Hematopoietic multipotent progenitor cell treated with erythropoietin and hydrocortisone succinate and interleukin-3 and kit ligand, for 17 days (in vitro differentiated cells): ENCODE results near the gene SKAP1.
"Not testable (repeated sequence)": the region's sequence is repeated elsewhere in the genome, so short reads cannot be mapped to it uniquely, and the experiment has no call there.

Source experiments
- DNase-seq: peaks from one replicate; pipeline ENCODE4 v3.0.0-alpha.2; 2015; ENCODE audit warnings: low spot score

SKAP1 gene

DNA sequence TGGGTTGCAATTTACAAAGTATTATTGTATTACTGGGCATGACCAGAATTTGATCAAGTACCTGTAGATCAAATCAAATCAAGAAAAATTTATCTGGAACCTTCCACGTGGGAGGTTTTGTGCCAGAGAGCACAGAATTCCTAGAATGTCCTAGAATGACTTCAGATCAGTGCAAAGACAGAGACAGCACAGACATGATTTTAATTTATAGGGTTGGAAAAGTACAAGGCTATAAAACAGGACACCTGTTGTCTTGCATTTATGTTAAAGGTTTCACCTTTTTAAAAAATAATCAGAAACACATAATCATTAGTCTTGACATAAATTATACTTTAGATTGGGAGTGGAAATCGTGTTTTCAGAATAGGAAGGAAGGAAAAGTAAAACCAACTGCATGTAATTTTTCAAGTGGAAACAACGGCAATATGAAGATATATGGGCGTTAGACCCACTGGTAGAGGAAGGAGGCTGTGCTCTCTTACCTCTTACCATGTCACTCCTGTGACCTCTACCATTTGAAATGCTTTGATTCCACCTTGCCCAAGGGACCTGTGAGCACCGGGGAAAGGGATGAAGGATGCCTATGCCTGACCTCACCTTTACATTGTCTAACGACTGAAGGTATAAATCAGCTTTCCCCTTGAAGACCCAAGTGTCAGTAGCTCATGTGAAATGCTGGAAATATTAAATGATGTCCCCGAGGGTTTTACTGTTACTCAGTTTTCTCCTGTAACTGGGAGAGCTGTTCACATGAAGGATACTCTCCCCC, 222.1 kb downstream of the SKAP1 start:
- DNase-seq, result no peak

DNA sequence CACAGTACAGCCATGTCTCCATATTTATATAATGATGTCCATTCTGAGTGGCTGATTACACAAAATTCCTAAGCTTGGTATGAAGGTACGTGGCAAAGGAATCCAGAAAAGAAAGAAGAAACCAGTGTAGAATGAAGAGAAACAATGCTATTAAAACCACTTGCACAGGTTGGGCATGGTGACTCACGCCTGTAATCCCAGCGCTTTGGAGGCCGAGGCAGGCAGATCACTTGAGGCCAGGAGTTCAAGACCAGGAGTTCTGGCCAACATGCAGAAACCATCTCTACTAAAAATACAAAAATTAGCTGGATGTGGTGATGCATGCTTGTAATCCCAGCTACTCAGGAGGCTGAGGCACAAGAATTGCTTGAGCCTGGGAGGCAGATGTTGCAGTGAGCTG, 223.0 kb downstream of the SKAP1 start:
- not testable (repeated sequence) for DNase-seq

GRCh38 chr17:48202959-48203358, 227.1 kb downstream of the SKAP1 start:
- DNase-seq, result no peak

DNA sequence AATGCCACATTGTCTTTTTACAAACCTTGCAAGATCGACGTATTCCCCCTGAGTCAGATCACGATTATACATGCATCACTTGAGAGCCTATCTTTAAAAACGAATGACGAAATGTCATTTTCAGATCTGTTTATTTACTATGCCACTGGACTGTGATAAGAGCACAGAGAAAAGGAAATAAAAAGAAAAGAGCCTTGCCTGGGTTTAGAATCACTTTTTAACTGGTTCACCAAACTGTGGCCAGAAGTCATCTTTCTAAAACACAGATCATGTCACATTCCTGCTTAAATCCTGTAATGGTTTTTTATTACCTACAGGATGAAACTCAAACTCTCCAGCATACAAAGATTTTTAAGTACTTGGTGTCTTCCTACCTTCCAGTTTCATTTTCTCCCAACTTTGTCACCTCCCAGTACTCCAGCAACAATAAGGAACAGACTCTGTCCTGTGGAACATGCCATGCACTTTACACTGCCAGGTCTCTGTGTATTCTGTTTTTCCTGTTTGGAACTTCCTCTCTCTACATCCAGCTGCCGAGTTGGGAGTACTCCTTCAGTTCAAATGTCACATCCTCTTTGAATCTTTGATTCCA, 231.0 kb downstream of the SKAP1 start:
- no peak for DNase-seq

DNA sequence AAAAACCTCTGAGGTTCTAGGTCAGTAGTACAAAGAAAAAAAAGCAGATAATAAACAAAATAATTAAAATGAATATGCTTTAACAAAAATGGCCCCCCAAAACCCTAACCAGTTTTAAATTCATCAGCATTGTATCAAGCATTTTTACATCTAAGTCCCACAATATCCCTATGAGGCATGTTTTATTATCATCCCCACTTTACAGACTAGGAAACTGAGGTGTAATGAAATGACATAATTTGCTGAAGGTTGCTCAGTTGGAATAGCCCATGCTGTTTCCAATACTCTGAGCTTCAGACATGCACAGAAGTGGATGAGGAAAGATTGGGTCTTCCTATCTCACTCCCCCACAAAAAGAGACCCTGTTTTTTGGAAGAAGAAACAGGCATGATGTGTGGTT, 234.1 kb downstream of the SKAP1 start:
- DNase-seq, result no peak

- DNase-seq, result no peak
These were observed 235.9 kb downstream of the SKAP1 start for GRCh38 chr17:48194097-48194550.

- DNase-seq, result no peak
These were observed 237.7 kb downstream of the SKAP1 start for GRCh38 chr17:48192321-48192731.

DNA sequence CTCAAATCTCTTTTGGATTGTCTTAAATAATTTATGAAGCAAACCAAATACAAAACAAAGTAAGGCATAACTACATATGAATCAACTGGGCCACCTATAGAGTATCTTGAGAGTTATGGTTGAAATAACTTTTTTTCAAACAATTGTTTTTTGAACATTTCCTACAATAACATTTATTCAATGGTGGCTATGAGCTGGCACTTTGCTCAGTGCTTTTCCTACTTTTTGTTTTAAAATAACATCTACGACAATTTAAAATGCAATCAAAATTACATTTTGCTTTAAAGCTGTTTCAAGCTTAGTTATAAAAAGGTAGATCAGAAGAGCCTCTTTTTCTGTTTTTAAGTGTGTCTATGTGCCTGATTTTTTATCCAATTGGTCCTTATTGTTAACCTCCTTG, 238.7 kb downstream of the SKAP1 start:
- no peak for DNase-seq

GRCh38 chr17:48190871-48191270, 239.1 kb downstream of the SKAP1 start:
- no peak for DNase-seq

DNA sequence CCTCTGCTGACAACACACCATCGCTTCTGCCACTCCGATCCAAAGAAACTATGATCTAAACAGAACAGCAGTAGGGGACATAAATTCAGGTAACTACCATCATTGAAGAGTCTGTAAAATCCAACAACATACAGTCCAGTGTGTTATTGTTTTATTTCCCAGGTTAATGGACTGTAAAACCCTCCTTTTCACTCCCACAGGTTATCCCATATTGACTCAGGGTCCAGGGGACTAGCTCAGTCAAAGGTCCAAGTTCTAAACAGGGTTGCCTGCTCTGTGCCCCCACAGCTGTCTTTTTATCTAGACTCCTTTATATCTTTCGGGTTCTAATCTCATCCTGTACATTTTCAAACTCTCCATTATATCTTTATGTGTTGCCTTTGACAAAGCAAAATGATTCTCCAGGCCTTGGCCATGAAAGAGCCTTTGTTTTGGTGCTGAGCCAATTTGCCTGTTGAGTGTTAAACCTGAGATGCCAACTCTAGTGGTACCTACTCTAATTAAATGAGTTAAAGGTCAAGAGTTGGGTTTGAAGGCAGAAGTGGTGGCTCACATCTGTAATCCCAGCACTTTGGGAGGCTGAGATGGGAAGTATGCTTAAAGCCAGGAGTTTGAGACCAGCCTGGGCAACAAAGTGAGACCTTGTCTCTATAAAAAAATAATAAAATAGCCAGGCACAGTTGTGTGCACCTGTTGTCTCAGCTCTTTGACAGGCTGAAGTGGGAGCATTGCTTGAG, 242.0 kb downstream of the SKAP1 start:
- DNase-seq, result no peak

GRCh38 chr17:48186317-48186716, 243.7 kb downstream of the SKAP1 start:
- DNase-seq, result not testable (repeated sequence)

- DNase-seq, result no peak
These were observed 245.3 kb downstream of the SKAP1 start for GRCh38 chr17:48184721-48185120.

DNA sequence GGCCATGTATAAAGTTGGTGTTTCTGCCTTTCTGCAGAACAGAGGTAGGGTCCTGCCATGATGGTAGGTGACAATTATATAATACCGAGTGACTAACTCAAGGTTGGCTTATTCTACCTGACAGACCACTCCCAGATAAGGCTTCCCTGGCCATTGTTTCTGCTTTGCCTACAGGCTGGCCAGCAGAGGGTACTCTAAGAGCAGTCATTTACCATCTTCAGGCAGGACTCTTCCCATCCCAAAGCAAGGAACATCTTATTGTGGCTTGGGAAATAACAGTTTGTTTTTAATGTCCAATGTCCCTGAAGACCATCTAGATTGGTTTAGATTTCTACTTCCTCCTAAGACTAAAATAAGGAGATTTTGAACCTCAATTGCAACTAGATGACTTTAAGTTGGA, 248.4 kb downstream of the SKAP1 start:
- DNase-seq, result no peak

GRCh38 chr17:48180842-48181629, 249.0 kb downstream of the SKAP1 start:
- DNase-seq, result no peak

DNA sequence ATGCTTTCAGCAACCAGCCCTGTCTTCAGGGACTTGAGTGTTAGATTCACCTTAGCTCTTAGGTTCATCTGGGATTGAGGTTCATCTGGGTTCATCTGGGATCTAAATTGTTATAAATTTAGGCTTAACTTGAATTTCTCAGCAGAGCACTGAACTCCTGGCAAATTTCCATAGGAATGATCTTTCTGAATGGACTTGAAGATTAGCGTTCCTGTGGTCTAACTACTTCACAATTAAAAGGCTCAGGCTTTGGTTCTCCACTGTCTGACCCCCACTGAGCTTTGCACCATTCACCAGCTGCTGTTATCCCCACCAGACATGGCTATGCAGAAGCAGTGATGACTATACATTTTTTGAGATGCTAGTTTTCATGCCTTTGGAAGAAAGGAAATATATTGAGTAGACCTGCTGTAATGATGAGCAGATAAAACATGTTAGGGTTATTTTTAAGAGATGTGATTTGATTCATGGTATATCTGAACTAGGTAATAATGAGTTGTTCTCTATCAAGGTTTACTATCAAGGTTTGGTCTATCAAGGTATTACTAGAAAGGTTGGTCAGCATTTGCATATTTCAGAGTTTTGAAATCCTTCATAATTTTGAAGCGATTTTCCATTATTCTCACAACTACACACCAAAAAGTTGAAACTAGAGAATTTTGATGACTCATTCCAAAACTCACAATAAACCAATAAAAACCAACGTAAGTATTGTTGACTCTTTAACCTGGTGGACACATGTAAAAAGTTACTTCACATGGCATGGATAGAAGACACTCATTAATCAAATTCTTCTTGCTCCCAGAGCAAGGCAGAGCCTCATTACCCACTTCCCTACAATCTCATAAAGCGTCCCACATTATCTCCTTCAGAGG, 250.7 kb downstream of the SKAP1 start:
- no peak for DNase-seq

DNA sequence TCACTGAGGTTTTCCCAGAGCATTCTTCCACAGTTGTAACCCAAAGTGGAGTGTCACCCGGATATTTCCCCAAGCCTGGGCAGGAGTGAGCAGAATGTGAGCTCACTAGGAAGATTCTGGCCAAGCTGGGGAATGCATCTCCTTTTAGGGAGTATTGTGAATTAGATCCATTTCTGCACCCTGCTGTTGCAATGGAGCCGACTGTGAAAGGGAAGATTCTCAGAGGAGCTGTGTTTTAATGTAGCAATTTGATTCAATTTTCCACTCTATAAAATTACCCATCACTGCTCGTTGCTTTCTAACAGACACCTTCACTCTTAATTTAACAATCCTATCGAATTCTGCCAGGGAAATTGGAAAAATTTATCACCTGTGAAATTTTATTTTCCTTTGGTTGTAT, 251.7 kb downstream of the SKAP1 start:
- DNase-seq, result no peak

- no peak for DNase-seq
These were observed 252.2 kb downstream of the SKAP1 start for GRCh38 chr17:48177816-48178215.

DNA sequence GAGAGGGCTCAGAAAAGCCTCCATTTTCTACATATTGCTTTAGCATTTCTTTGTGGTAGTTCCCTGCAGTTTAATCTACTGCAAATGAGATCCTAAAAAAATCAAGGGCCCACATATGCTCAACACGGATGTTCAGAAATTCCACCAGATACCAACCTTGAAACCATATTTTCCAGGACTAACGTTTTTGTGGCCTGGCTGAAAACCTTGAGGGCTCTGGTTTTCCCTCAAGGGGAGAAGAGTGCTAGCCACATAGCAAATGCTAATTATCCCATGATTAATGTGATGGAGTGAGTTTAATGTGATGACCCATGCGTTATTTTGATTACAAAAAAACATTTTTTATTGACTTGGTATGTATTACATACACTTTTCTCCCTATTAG, 253.6 kb downstream of the SKAP1 start:
- no peak for DNase-seq

DNA sequence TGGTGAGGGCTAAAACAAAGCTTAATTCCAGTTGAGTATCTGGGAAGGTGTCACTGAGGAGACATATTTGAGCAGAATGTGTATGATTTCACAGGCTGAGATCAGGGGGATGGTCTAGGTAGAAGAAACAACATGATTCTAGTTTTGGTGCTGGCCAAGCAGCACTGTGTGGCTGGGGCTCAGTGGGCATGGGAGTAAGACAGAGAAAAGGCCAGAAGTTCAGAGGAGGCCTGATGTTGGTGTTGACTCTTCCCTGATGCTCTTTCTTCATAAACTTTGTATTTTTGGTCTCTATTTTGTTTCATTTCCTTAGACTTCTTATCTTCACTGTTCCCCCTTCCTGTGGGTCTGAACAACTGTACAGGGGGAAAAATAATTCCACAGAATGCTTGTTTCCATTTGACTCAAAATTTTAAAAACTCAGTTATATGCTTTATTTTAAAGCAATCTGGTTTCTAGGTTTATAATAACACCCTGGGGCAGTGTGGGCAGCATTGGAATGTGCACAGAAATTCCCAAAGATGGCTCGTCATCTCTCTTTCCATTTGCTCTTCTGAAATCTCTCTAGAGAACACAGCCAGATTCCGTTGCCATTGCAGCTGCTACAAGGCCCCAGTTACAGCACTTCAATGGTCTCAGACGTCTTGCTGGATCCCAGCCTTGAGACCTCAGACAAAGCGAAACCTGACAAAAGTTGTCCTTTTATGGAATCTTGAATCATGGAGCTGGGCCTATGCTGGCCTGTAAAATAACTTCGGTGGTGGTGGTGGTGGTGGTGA, 254.1 kb downstream of the SKAP1 start:
- DNase-seq, result no peak

GRCh38 chr17:48174833-48175523, 255.0 kb downstream of the SKAP1 start:
- DNase-seq, result no peak
